Fibroblast of mammary gland (primary cell): ENCODE measurements around the gene FAIM2.

Experiments used
- DNase-seq: peaks from one replicate; pipeline ENCODE4 v3.0.0-alpha.2; 2010; ENCODE audit warnings: low read depth
- H3K4me3 ChIP-seq: 2 replicates; pipeline ENCODE4 v1.5.1; 2011; ENCODE audit warnings: low read depth, mild to moderate bottlenecking, low read length, moderate library complexity; ENCODE audit not compliant: control insufficient read depth
- CTCF ChIP-seq: conservative IDR thresholded peaks from 2 replicates; pipeline ENCODE4 v1.5.1; 2011; ENCODE audit warnings: low read depth, low read length, inconsistent platforms; ENCODE audit not compliant: control insufficient read depth, insufficient read depth

The FAIM2 gene

DNA sequence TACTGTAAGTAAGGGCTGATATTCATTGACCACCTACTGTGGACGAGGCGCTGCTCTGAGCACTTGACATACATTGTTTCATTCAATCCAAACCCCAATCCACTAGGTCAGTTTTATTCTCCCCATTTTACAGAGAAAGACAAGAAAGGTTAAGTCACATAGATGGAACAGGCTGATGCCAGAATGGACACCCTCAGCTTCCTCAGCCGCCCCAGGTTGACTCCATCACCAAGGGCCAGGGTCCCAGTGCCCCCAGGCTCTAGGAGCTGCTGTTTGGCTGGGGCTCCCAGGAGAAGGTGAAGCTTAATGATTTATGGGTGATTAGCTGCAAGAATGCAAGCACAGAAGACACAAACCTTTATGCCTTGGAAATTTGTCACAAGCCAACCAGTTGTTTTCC lies 46.2 kb upstream of the FAIM2 start:
- H3K4me3 ChIP-seq = no peak overlapping the region
- DNase-seq = no peak
- no peak for TF ChIP-seq CTCF

- no peak for DNase-seq
- H3K4me3 ChIP-seq = no peak overlapping the region
- no peak for TF ChIP-seq CTCF
Measured at GRCh38 chr12:49948866-49949845, 45.5 kb upstream of the FAIM2 start.

DNA sequence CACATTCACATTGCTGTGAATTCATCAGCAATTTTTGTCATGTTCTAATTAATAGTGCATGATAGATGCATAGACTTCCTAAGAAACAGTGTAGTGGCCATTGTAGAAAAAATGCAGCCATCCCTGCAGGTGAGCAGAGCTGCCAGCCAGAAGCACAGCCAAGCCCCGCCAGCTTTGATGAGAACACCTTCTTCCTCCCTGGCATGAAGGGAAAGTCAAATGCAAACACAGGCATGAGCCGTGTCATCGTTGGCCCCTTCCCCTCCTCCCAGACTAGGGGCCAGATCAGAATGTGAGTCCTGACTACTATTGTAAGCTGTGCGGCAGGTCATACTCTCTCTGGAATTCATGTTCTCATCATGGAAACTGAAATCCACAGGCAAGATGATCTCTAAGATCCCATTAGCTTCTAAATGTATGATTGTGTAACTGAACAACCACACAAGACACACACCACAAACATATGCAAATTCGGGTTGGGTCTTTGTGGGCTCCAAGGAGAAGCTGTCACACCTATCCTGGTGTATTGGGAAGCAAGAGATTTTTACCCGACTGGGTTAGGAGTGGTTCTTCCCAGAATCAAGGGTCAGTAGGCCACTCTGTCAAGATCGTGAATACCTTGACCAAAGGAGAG lies 44.0 kb upstream of the FAIM2 start:
- no peak for DNase-seq
- TF ChIP-seq CTCF = no peak
- H3K4me3 ChIP-seq = no peak overlapping the region

GRCh38 chr12:49946497-49946896 lies 42.8 kb upstream of the FAIM2 start:
- H3K4me3 ChIP-seq = no peak overlapping the region
- DNase-seq = no peak
- TF ChIP-seq CTCF = no peak

DNA sequence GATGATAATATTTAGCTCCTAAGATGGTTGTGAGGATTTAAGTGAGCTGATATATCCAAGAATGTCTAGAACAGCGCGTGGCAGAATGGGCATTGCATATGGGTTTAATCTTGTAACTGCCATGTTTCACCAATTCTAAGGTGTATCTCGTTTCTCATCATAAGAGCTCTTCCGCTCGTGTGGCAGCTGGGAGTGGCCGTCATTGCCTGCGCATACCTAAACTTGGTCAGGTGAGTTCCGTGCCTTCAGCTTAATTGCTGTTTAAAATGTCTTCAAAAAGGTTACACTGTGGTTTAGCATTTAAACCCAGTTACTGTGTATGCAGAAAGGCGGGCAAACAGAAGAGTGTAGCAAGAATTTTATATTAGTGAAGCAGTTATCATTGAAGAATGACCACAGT lies 42.4 kb upstream of the FAIM2 start:
- no peak overlapping the region for H3K4me3 ChIP-seq
- DNase-seq = no peak
- no peak for TF ChIP-seq CTCF

DNA sequence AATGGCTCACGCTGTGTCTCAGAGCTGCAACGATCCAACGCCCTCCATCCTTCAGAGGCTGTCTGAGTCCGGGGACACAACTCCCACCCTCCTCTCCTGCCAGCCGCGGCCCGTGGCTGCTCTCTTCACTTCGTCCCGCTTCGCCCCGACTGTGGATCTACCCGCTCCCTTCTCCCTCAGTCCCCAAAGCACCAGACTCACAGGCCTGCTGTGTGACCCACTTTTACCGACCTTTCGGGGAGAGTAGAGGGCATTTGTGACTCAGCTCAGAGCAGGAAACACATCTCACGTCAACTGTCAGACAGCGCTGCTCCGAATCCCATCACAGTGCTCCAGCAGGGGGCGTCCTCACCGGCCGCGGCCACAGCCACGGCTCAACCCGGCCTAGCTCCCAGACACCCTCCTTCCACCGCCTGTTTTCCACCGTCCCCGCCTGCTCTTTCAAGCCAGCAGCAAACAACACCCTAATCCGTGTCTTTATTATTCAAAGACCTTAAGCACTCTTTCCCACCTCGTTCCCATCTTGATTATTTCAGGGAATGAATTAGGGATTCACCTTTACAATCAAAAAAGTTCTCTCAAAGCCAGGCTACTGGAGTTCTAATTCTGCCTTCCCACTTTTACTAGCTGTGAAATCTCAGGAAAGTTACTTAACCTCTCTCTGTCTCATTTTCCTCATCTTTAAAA lies 41.8 kb upstream of the FAIM2 start:
- DNase-seq = peak; percentile 78
- TF ChIP-seq CTCF = peak; percentile 84
- H3K4me3 ChIP-seq = no peak overlapping the region
